ENCODE data around the gene PABPN1. TPM values are rescaled to one million over a fixed set of nuclear protein-coding genes. Genes with fewer than 3 reads are reported as not detected.

Gene PABPN1
- total and polyA plus RNA-seq, 2 of the 13 experiments (the other 11 are each of a cell fraction or from before 2014, with no cell fraction given): 233 to 524 TPM

DNA sequence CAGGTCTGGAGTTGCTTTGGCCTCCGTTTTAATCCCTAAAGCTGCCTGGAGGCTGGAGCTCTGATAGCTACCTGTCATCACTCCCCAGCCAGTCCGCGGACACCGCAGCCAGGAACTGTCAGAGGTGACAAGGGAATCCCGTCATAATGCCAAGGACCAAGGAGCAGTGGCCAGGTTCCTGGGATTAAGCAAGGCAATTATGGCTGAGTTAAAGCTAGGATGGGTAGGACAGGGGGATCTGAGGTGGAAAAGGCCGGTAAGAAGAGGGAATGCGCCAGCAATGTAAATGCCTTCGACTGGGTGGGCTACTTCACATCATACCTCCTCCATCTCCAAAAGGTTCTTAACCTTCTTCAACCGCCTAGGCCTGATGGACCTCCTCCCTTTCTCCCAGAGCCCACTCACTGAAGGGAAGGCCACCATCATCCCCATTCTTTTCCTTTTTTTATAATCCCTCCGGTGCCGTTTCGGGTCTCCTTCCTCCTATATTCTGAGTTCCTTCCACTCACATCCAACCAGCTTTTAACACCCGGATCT lies 20.5 kb upstream of the PABPN1 start (continued):
- TF ChIP-seq, protein P1, sequence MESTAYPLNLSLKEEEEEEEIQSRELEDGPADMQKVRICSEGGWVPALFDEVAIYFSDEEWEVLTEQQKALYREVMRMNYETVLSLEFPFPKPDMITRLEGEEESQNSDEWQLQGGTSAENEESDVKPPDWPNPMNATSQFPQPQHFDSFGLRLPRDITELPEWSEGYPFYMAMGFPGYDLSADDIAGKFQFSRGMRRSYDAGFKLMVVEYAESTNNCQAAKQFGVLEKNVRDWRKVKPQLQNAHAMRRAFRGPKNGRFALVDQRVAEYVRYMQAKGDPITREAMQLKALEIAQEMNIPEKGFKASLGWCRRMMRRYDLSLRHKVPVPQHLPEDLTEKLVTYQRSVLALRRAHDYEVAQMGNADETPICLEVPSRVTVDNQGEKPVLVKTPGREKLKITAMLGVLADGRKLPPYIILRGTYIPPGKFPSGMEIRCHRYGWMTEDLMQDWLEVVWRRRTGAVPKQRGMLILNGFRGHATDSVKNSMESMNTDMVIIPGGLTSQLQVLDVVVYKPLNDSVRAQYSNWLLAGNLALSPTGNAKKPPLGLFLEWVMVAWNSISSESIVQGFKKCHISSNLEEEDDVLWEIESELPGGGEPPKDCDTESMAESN (CRISPR knock-in tag; conservative IDR thresholded peaks at IDR 0.05): 0 out of 2 replicates have a peak, but pooled peaks have one; percentile 7
- TF ChIP-seq, protein P2, sequence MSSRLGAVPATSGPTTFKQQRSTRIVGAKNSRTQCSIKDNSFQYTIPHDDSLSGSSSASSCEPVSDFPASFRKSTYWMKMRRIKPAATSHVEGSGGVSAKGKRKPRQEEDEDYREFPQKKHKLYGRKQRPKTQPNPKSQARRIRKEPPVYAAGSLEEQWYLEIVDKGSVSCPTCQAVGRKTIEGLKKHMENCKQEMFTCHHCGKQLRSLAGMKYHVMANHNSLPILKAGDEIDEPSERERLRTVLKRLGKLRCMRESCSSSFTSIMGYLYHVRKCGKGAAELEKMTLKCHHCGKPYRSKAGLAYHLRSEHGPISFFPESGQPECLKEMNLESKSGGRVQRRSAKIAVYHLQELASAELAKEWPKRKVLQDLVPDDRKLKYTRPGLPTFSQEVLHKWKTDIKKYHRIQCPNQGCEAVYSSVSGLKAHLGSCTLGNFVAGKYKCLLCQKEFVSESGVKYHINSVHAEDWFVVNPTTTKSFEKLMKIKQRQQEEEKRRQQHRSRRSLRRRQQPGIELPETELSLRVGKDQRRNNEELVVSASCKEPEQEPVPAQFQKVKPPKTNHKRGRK (CRISPR knock-in tag; IDR thresholded peaks at IDR 0.05): peak; percentile 0; the same call in 1 of the 2 replicates
- TF ChIP-seq, protein P3, sequence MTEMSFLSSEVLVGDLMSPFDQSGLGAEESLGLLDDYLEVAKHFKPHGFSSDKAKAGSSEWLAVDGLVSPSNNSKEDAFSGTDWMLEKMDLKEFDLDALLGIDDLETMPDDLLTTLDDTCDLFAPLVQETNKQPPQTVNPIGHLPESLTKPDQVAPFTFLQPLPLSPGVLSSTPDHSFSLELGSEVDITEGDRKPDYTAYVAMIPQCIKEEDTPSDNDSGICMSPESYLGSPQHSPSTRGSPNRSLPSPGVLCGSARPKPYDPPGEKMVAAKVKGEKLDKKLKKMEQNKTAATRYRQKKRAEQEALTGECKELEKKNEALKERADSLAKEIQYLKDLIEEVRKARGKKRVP (CRISPR knock-in tag; IDR thresholded peaks at IDR 0.05): no peak
- TF ChIP-seq, protein P4, sequence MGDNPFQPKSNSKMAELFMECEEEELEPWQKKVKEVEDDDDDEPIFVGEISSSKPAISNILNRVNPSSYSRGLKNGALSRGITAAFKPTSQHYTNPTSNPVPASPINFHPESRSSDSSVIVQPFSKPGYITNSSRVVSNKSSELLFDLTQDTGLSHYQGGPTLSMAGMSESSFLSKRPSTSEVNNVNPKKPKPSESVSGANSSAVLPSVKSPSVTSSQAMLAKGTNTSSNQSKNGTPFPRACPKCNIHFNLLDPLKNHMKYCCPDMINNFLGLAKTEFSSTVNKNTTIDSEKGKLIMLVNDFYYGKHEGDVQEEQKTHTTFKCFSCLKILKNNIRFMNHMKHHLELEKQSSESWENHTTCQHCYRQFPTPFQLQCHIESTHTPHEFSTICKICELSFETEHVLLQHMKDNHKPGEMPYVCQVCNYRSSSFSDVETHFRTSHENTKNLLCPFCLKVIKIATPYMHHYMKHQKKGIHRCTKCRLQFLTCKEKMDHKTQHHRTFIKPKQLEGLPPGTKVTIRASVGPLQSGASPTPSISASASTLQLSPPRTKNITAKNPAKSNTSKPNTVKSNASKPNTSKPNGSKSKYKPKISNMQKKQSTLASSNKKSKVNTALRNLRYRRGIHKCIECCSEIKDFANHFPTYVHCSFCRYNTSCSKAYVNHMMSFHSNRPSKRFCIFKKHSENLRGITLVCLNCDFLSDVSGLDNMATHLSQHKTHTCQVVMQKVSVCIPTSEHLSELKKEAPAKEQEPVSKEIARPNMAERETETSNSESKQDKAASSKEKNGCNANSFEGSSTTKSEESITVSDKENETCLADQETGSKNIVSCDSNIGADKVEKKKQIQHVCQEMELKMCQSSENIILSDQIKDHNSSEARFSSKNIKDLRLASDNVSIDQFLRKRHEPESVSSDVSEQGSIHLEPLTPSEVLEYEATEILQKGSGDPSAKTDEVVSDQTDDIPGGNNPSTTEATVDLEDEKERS (CRISPR knock-in tag; IDR thresholded peaks at IDR 0.05): no peak
- 0 out of 2 replicates have a peak, but pooled peaks have one; percentile 3 for TF ChIP-seq KMT2A (CRISPR knock-in tag; IDR thresholded peaks at IDR 0.05)
- peak; percentile 58; the same call in 1 of the 2 replicates for TF ChIP-seq ZNF333 (CRISPR knock-in tag; IDR thresholded peaks at IDR 0.05; ENCODE audit: borderline replicate concordance)
- no peak for TF ChIP-seq FLYWCH1 (CRISPR knock-in tag; IDR thresholded peaks at IDR 0.05)
- TF ChIP-seq, protein P5, sequence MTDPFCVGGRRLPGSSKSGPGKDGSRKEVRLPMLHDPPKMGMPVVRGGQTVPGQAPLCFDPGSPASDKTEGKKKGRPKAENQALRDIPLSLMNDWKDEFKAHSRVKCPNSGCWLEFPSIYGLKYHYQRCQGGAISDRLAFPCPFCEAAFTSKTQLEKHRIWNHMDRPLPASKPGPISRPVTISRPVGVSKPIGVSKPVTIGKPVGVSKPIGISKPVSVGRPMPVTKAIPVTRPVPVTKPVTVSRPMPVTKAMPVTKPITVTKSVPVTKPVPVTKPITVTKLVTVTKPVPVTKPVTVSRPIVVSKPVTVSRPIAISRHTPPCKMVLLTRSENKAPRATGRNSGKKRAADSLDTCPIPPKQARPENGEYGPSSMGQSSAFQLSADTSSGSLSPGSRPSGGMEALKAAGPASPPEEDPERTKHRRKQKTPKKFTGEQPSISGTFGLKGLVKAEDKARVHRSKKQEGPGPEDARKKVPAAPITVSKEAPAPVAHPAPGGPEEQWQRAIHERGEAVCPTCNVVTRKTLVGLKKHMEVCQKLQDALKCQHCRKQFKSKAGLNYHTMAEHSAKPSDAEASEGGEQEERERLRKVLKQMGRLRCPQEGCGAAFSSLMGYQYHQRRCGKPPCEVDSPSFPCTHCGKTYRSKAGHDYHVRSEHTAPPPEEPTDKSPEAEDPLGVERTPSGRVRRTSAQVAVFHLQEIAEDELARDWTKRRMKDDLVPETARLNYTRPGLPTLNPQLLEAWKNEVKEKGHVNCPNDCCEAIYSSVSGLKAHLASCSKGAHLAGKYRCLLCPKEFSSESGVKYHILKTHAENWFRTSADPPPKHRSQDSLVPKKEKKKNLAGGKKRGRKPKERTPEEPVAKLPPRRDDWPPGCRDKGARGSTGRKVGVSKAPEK (CRISPR knock-in tag; IDR thresholded peaks at IDR 0.05; ENCODE audit: borderline replicate concordance): no peak
- no peak for TF ChIP-seq ZNF180 (CRISPR knock-in tag; IDR thresholded peaks at IDR 0.05; ENCODE audit: borderline replicate concordance, low read depth)
- TF ChIP-seq MIXL1 (CRISPR knock-in tag; IDR thresholded peaks at IDR 0.05): no peak
- no peak; the same call in 1 of the 2 replicates for TF ChIP-seq POLR2AphosphoS5 (IDR thresholded peaks at IDR 0.05; ENCODE audit: low read depth, low read length)
- TF ChIP-seq, protein P6, sequence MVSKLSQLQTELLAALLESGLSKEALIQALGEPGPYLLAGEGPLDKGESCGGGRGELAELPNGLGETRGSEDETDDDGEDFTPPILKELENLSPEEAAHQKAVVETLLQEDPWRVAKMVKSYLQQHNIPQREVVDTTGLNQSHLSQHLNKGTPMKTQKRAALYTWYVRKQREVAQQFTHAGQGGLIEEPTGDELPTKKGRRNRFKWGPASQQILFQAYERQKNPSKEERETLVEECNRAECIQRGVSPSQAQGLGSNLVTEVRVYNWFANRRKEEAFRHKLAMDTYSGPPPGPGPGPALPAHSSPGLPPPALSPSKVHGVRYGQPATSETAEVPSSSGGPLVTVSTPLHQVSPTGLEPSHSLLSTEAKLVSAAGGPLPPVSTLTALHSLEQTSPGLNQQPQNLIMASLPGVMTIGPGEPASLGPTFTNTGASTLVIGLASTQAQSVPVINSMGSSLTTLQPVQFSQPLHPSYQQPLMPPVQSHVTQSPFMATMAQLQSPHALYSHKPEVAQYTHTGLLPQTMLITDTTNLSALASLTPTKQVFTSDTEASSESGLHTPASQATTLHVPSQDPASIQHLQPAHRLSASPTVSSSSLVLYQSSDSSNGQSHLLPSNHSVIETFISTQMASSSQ (IDR thresholded peaks at IDR 0.05; ENCODE audit: low read depth): no peak
- TF ChIP-seq, protein P6 (CRISPR knock-in tag; IDR thresholded peaks at IDR 0.05; ENCODE audit: borderline replicate concordance): no peak
